GM19463 (cell line): ENCODE data around the gene CAMSAP2.

ENCODE experiments used
- ATAC-seq: cut with Tn5 transposase; IDR thresholded peaks from one replicate; pipeline ENCODE4 v1.9.1; 2021; ENCODE audit warnings: mild to moderate bottlenecking, moderate library complexity; ENCODE audit not compliant: unreplicated experiment

The CAMSAP2 gene

DNA sequence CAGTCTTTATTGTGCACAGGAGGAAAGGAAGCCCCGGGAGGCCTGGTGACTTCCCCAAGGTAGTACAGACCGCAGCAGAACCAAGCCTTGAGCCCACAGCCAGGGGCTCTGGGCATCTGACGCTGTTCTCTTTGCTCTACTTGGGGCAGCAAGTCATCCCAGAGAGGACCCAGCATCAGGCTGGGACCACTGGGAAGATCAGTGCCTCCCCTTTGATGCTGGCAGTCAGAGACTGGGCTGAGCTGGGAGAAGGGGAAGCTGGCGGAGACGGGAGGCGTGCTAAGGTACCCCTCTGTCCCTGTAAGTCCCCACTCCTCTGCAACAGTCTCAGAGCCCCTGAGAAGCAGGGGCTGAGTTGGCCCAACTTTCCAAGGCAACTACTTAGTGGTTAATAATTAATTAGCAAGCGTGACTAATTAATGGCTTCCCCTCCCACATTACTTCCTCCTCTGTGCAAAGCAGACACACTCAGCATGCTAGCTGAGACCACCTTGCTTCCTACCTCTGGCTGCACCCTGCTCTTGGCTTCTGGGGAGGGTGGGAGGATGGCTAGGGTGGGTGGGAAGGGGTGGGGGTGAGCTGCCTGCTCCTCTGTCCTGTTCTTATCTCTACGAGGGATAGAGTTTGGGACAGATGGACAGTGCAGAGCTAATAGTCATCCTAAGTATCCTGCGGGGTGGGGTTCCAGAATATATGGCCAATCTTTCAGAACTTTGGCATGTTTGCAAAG lies 157.3 kb downstream of the CAMSAP2 start:
- peak; percentile 65 for ATAC-seq

DNA sequence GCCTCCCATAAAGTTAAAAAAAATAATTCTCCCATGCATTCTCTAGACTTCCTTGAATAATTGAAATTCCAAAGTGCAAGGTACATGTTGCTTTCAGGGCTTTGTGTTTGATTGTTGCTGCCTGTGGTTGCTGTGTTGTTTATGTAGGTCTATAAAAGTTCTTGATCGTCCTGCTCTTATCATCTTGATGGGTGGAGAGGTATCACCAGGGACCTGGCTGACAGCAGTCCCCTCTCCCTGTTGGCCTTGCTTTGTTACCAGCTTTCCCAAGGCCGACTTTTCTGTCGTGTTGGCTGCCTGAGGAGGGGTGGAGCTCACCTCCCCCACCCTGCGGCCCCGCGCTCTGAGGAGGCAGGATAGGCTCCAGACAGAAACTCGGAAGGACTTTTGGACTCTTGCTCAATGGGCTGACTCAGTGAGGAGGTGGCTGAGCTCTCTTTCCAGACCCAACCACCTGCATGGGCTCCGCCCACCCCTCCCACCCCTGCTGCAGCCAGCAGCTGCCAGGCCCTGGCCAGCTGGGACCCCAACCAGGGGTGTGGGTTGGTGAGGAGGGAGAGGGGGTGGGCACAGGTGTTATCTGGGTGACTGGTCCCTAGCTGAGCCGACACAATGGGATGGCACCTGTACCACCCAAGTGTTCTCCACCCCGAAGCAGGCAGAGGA lies 158.0 kb downstream of the CAMSAP2 start:
- ATAC-seq, result no peak

DNA sequence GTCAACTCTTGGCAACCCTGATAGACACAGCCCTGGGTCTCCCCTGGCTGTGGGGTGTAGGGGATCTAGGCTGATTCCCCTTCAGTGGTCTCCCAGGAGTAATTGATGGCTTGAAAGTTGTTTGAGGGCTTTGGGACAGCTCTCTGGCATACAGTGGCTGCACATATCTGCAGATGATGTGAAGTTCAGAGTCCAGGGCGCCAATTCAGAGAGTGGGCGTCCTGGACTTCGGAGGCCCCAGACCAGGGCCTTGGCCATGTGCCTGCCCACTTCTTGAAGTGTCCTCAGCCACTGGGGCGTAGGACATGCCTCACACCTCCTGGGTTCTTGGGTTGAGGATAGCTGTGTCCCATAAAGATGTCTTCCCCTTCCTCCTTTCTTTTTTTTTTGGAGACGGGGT lies 158.6 kb downstream of the CAMSAP2 start:
- ATAC-seq, result no peak

DNA sequence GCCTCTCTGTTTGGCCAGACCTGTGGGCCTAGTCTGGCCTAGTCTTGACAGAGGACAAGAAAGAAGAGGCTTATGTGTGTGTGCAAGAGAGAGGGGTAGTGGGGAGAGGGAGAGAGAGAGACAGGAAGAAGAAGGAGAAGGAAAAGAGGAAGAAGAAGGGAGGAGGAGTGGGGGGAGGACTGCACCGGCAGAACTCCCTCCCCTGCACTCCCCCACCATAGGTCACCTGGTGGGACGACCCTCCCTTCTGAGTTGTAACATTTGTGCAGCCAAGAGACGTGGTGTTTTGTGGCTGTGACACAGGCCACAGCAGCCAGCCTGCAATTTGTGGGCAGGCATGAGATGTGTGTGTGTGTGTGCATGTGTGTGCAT lies 160.3 kb downstream of the CAMSAP2 start:
- no peak for ATAC-seq

DNA sequence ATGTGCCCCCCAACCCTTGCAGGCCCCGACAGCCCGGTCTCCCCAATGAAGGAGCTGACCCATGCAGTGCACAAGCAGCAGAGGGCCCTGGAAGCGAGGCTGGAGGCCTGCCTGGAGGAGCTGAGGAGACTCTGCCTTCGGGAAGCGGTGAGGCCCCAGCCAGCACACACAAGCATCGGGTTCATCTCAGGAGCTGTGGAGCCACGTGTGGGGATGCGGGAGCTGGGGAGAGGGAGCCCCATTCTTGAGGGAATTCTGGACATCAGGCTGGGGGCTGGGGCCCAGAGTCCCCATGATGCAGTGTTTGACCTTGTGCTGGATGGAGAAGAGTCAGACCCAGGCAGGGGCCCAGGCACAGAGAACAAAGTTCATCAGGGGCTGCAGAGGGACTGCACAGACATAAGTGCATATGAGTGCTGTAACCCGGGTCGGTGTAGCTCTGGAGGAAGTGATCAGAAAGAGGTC lies 160.8 kb downstream of the CAMSAP2 start:
- no peak for ATAC-seq

DNA sequence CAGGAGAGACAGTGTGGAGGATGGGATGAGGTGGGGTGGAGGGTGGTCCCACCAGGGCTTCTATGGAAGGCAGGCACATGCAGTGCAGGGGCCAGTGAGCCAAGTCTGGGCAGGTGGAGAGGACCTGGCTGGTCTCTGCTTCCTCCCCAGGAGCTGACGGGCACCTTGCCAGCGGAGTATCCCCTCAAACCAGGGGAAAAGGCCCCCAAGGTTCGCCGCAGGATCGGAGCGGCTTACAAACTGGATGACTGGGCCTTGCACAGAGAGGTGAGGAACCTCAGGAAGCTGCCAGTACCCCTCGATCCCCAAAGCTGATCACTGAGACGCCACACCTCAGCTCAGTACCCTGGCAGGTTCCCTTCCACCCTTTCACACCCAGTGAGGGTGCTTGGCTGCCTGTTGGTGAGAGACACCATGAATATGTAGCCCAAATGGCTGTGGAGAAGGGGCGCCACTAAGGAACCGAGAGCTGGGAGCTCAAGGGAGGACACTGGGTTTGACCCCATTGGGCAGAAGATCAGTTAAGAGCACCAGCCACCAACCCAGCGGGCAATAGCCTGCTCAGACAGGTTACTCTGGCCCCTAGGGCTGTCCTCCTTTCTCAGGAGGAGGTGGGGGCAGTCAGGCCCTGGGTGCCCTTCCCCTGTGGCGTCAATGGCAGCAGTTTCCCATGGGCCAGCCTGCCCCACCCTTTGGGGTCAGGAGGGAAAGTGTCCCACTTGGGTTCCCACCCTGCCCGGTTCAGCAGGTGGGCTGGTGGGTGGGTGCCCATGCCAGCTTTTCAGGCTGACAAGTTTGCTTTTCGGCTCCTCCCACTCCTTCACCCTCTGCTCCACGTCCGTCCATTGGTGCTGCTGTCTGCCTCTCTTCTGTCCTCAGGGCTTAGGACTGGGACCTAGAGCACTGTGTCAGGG lies 161.5 kb downstream of the CAMSAP2 start:
- ATAC-seq, result no peak

DNA sequence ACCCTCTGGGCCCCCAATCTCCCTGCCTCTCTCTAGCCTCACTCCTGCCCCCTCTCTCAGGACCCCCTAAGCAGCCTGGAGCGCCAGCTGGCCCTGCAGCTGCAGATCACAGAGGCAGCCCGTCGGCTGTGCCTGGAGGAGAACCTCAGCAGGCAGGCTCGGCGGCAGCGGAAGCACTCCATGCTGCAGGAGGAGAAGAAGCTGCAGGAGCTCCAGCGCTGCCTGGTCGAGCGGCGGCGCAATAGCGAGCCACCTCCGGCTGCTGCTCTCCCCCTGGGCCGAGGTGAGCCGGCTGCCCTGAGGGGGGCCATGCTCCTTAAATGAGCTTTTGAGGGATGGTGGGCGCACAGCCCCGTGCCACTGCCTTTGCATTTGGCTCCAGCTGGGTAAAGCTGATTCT lies 162.2 kb downstream of the CAMSAP2 start:
- ATAC-seq, result no peak

DNA sequence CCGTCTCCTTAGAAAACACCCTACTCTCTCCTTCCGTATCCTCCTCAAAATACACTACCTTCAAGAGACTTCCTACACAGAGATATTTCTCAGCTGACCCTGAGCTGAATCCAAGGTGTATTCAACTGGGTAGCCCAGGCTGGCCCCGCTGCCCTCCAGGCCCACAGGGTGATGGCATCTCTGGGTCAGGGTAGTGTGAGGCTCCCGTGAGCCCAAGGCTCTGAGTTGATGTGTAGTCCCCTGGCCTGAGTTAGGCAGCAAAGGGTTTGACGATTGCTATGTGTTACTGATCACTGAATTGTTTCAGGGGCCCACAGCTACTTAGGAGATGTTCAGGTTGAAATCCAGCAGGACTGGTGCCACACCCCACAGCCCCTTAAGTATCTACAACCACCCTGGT lies 162.7 kb downstream of the CAMSAP2 start:
- no peak for ATAC-seq

DNA sequence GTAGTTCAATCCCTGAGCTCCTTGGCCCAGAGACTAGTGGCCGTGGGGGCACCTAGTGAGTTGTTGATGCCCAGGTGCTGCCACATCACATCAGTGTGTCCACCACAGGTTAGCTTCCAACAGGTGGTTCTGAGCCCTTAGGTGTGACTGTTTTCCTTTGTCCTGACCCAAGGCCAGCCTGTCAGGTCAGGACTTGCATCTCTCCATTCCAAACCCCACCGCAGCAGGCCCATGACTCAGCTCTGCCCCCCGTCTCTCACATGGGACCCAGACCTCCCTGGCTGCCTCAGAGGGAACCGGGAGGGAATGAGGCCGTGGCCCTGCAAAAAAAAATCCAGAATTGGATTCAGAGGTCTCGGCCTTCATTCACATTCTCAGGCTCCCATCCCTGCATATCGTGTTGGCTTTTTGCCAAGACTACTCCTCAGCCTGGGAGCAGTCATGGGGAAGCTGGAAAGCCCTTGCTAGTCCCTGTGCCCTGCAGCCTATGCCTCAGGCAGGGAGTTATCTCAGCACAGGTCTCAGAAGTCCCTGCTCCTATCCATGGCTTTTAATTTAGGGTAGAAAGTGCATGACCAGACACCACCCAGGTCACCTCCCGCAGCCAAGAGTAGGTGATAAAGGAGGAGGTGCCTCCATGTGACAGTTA lies 163.2 kb downstream of the CAMSAP2 start:
- no peak for ATAC-seq

DNA sequence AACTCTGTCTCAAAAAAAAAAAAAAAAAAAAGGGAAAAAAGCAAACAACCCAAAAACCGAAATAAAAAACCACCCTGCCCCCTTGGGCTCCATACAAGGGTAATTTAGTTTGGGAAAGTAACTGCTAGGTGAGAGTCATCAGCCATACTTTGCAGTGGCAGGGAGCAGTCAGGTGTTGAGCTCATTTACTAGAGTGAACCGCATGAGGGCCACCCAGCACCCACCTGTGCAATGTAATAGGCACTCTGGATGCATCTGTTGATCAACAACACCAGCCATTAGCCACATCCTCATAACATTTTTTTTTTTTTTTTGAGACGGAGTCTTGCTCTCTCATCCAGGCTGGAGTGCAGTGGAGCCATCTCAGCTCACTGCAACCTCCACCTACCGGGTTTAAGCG lies 165.1 kb downstream of the CAMSAP2 start:
- ATAC-seq, result no peak

DNA sequence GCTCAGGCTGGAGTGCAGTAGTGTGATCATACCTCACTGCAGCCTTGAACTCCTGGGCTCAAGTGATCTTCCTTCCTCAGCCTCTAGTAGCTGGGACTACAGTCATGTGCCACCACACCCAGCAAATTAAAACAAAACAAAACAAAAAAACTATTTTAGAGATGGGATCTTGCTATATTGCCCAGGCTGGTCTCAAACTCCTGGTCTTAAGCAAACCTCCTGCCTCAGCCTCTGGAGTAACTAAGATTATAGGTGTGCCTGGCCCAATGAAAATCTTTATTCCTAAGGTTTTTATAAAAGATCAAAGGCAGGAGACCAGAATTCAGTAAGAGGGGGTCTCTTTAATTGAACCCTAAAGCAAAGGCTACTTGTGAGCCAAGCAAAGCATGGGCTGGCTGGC lies 166.1 kb downstream of the CAMSAP2 start:
- no peak for ATAC-seq

DNA sequence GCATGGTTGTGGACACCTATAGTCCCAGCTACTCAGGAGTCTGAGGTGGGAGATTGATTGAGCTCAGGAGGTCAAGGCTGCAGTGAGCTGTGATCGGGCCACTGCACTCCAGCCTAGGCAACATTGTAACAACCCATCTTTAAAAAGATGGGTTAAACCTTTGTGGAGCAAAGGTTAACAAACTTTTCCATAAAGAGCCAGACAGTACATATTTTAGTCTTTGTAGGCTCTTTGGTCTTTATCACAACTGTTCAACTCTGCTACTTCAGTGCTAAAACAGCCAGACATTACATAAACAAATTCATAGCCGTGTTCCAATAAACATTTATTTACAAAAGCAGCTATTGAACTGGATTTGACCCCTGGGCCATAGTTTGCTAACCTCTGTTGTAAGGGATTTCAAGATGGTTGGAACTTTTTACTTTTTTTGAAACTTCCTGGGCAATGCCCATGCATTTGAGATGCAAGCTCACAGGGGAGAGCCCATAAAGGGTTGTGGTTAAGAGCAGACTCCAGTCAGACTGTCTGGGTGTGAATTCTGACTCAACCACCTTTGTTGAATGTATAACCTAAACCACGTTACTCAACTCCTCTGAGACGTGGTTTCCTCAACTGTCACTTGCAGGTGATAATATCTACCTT lies 166.8 kb downstream of the CAMSAP2 start:
- ATAC-seq, result peak; percentile 42

DNA sequence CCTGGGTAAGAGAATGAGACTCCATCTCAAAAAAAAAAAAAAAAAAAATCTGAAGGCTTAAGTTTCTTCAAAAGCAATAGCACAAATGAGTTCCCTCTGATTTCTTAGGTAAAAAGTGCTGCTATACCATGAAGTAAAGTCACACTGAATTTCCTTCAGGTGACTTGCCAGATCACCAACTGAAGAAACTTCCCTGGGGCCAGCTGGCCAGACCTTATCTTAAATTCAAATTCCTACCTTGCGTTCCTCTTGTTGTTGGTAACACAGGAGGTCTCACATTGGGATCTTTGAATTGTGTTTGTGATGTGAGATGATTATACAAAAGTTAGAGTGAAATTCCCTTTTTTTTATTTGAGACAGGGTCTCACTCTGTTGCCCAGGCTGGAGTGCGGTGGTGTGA lies 167.8 kb downstream of the CAMSAP2 start:
- ATAC-seq, result no peak

DNA sequence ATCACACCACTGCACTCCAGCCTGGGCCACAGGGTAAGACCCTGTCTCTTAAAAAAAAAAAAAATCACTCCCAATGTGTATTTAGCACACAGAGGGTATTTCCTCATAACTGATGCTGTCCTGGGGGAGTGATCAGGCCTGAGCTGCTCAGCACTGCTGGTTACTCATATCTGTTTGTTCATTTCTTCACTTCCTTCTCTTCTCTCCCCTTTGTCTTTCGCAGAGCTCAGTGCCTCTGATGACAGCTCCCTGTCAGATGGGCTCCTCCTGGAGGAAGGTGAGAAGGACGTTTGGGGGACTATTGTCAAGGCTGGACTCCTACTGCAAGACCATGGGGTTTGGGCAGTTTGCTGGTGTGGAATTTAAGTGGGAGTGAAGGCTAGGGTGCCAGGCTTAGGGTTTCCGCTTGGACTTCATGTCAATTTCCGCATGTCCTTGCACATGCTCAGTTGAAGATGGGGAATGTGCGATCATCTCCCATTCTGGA lies 169.0 kb downstream of the CAMSAP2 start:
- peak; percentile 61 for ATAC-seq

DNA sequence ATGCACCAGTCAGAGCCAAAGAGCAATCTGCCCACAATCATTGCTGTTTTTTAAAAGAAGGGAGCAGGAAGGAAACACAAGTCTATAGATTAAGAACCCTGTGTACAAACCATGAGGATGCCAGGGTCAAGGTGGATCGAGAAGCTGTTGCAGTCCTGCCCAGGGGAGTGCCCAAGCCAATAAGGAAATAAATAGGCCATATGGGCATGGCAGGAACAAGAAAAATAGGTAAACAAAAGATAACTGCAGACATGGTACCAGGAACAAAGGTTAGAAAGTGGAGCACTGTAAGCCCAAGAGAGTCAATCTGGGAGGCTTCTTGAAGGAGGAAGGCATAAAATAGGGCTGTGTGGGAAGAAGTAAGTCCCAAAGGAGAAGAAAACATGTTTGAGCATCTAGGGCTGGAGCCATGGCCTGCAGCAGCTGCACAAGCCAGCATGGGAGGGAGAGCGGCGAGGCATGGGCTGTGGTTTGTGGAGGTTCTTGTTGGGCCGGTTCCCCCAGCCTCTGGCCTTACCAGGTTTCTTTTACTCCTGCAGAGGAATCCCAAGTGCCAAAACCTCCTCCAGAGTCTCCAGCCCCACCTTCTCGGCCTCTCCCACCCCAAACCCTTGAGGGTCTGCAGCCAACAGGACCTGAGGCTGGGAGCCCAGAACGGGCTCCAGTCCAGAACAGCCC lies 169.6 kb downstream of the CAMSAP2 start:
- no peak for ATAC-seq

DNA sequence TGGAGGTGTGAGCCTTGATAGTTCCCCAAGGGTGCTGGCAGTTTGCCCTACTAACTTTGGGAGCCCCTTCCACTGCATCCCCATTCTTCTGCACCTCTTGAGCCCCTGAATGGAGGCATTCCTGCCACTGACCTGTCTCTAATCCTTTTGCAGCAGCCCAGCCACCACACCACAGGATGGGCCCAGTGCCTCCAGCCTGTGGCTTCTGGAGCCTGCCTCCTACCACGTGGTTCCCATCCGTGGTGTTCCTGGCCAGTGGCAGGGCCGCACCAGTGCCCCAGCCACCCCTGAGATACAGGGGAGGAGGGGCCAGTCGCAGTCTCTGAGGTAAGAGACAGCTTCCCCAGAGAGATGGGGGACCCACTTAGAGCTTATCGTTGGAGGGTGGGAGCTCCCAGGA lies 170.4 kb downstream of the CAMSAP2 start:
- ATAC-seq, result no peak

DNA sequence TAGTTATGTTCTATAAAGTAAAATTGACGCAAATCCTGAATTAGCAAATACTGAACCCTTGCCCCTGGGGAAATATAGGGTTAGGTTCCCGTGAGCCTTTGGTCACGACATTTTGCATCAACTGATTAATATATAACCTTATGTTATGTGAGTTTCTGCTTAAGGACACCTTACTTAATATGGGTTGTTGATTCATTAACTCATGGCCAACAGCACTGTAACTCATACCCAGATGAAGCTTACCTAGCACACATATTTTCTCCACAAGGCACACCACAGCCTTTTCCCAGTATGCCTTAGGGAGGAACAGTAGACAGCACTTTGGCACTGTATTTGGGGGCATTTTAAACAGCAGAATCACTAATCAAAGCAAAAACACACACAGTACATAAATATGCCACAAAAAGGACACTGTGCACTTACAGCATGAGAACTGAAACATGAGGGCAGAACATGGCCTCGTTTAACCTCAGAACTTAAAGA lies 171.1 kb downstream of the CAMSAP2 start:
- peak; percentile 39 for ATAC-seq
